ENCODE results near the gene MYRIP.

The MYRIP gene

DNA sequence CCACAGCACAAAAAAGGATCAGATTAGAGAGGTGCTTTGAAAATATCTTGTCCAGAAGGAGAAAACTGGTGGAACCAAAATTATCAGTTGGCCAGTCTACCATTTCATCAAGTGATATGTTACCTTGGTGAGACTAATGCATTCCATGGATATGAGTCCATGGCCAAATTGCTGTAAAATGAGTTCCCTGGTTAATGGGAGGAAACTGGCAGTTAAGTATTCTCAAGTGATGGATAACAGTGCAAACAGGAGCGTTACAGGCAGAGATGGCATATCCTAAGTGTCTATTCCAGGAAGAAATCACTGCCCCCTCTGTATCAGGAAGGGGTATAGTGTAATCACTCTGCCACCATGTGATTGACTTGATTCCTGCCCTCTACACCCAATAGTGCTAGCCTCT lies 34.0 kb downstream of the MYRIP start:
- Histone ChIP-seq H4K91ac (ENCODE audit: low read depth, low read length, poor library complexity) (no peak overlapping the region), H2BK12ac (ENCODE audit: low read length) (no peak overlapping the region), H3K23ac (ENCODE audit: low read depth, low read length, poor library complexity) (no peak overlapping the region), H3K79me1 (ENCODE audit: low read depth, low read length) (no peaks in the 10 kb centered on the region), H3K14ac (ENCODE audit: low read length) (no peak overlapping the region), H3K4me1 (ENCODE audit: control insufficient read depth in 2 of 2, insufficient read depth in 1 of 2, low read depth in 1 of 2, low read length in 2 of 2) (no peaks in the 10 kb centered on the region), H3K27me3 (ENCODE audit: control insufficient read depth in 3 of 3, insufficient read depth in 3 of 3, low read depth in 1 of 3, low read length in 3 of 3) (no peaks in the 10 kb centered on the region), H2AFZ (ENCODE audit: low read length) (no peak overlapping the region), H3K4me3 (ENCODE audit: low read length in 2 of 2) (no peak overlapping the region), H3K27ac (replicated peaks; ENCODE audit: low read length) (no peak overlapping the region), H2AK5ac (ENCODE audit: low read depth, low read length) (no peak overlapping the region), H2BK5ac (ENCODE audit: low read length) (no peak overlapping the region), H3K4me2 (ENCODE audit: insufficient read depth, low read length, poor library complexity, severe bottlenecking) (no peak overlapping the region), H3K36me3 (replicated peaks in 1 of 2; ENCODE audit: control insufficient read depth in 2 of 2, insufficient read depth in 2 of 2, low read length in 2 of 2) (no peaks in the 10 kb centered on the region), H3K9ac (ENCODE audit: low read depth, low read length, poor library complexity) (no peak overlapping the region), H4K8ac (ENCODE audit: low read depth, low read length) (no peak overlapping the region), H3K18ac (ENCODE audit: low read length) (no peak overlapping the region), H2BK15ac (ENCODE audit: low read length) (no peak overlapping the region), H2BK120ac (ENCODE audit: low read depth, low read length) (no peak overlapping the region), H3K9me3 (replicated peaks in 1 of 2; ENCODE audit: control insufficient read depth in 2 of 2, insufficient read depth in 1 of 2, low read depth in 1 of 2, low read length in 2 of 2) (no peaks in the 10 kb centered on the region), H3K4ac (ENCODE audit: low read length) (no peak overlapping the region)
- no CpG with 5 or more reads among the region's 1 CpG for WGBS, 2 donors (ENCODE audit: extremely low coverage in 2 of 2, insufficient read length in 2 of 2, insufficient replicate concordance in 1 of 2)
- DNase-seq (ENCODE audit: low spot score), result no peak

DNA sequence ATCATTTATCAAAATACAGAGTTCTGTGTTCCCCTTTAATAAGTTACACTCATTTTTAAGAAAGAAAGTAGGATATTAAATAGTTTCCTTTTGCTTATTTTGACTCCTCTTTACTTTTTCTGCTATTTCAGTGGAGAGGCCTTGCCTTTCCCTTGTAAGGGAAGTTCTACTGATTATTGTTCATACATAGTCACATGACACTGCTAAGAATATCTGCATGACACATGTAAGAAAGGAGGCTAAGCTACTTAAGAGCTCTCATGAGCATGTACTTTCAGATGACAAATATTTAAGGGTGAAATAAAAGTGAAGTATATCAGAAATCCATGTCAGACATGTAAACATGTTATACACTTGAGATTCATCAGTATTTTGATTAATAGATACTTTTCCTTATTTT lies 39.0 kb downstream of the MYRIP start:
- Histone ChIP-seq H3K4me2 (ENCODE audit: insufficient read depth, low read length, poor library complexity, severe bottlenecking) (no peak overlapping the region), H4K8ac (ENCODE audit: low read depth, low read length) (no peak overlapping the region), H3K27me3 (ENCODE audit: control insufficient read depth in 3 of 3, insufficient read depth in 3 of 3, low read depth in 1 of 3, low read length in 3 of 3) (no peaks in the 10 kb centered on the region), H3K27ac (replicated peaks; ENCODE audit: low read length) (no peak overlapping the region), H2BK5ac (ENCODE audit: low read length) (no peak overlapping the region), H2AK5ac (ENCODE audit: low read depth, low read length) (no peak overlapping the region), H2BK120ac (ENCODE audit: low read depth, low read length) (no peak overlapping the region), H3K14ac (ENCODE audit: low read length) (no peak overlapping the region), H2BK15ac (ENCODE audit: low read length) (no peak overlapping the region), H3K4me1 (ENCODE audit: control insufficient read depth in 2 of 2, insufficient read depth in 1 of 2, low read depth in 1 of 2, low read length in 2 of 2) (no peaks in the 10 kb centered on the region), H2BK12ac (ENCODE audit: low read length) (no peak overlapping the region), H3K79me1 (ENCODE audit: low read depth, low read length) (no peaks in the 10 kb centered on the region), H2AFZ (ENCODE audit: low read length) (no peak overlapping the region), H3K18ac (ENCODE audit: low read length) (no peak overlapping the region), H3K4ac (ENCODE audit: low read length) (no peak overlapping the region), H4K91ac (ENCODE audit: low read depth, low read length, poor library complexity) (no peak overlapping the region), H3K36me3 (replicated peaks in 1 of 2; ENCODE audit: control insufficient read depth in 2 of 2, insufficient read depth in 2 of 2, low read length in 2 of 2) (no peaks in the 10 kb centered on the region), H3K23ac (ENCODE audit: low read depth, low read length, poor library complexity) (no peak overlapping the region), H3K4me3 (ENCODE audit: low read length in 2 of 2) (no peak overlapping the region), H3K9ac (ENCODE audit: low read depth, low read length, poor library complexity) (no peak overlapping the region), H3K9me3 (replicated peaks in 1 of 2; ENCODE audit: control insufficient read depth in 2 of 2, insufficient read depth in 1 of 2, low read depth in 1 of 2, low read length in 2 of 2) (no peaks in the 10 kb centered on the region)
- no peak for DNase-seq (ENCODE audit: low spot score)

DNA sequence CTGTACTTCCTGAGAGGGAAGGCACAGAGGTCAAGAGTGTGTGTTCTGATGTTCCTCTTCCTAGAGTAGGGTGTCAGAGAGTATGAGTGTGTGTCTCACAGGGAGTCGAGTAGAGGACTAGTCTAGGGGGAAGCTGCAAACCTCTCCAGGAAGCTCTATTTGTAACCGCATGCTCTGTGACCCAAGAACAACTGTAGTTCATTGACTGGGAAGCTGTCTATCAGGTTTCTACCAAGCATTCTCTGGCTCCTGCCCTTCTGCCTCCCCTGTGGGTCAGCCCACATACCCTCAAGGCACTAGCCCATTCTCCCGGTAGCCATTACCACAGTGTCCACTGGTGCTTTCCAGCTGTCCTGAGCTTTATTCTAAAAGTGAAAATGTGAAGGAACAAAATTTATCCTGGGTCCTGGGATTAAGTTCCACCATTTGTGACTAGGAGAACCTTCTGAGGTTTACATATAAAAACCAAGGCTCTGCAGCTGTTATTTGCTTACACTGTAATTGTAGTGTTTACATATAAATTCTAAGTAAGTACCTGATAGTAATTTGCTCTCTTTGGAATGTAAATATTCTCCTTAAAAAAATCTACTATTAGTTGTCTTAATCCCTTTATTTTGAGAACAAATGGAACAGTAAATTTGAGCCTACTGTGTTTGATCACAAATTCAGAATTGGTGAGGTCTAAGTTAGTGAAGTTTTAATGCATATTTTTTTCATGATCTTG lies 40.7 kb downstream of the MYRIP start:
- H3K23ac ChIP-seq (ENCODE audit: low read depth, low read length, poor library complexity), result no peak overlapping the region
- no peak overlapping the region for H2BK5ac ChIP-seq (ENCODE audit: low read length)
- no peak overlapping the region for H2AFZ ChIP-seq (ENCODE audit: low read length)
- no peaks in the 10 kb centered on the region for H3K79me1 ChIP-seq (ENCODE audit: low read depth, low read length)
- no peak overlapping the region for H3K4me2 ChIP-seq (ENCODE audit: insufficient read depth, low read length, poor library complexity, severe bottlenecking)
- H3K27ac ChIP-seq (replicated peaks; ENCODE audit: low read length), result no peak overlapping the region
- no peak overlapping the region for H3K18ac ChIP-seq (ENCODE audit: low read length)
- H2AK5ac ChIP-seq (ENCODE audit: low read depth, low read length), result no peak overlapping the region
- H3K4ac ChIP-seq (ENCODE audit: low read length), result no peak overlapping the region
- WGBS, 2 donors (ENCODE audit: extremely low coverage in 2 of 2, insufficient read length in 2 of 2, insufficient replicate concordance in 1 of 2), result no CpG with 5 or more reads among the region's 3 CpGs
- H3K4me1 ChIP-seq (ENCODE audit: control insufficient read depth in 2 of 2, insufficient read depth in 1 of 2, low read depth in 1 of 2, low read length in 2 of 2), result no peaks in the 10 kb centered on the region
- H4K8ac ChIP-seq (ENCODE audit: low read depth, low read length), result no peak overlapping the region
- H2BK12ac ChIP-seq (ENCODE audit: low read length), result no peak overlapping the region
- H3K9ac ChIP-seq (ENCODE audit: low read depth, low read length, poor library complexity), result no peak overlapping the region
- H3K4me3 ChIP-seq (ENCODE audit: low read length in 2 of 2), result no peak overlapping the region
- no peaks in the 10 kb centered on the region for H3K36me3 ChIP-seq (replicated peaks in 1 of 2; ENCODE audit: control insufficient read depth in 2 of 2, insufficient read depth in 2 of 2, low read length in 2 of 2)
- no peak overlapping the region for H2BK120ac ChIP-seq (ENCODE audit: low read depth, low read length)
- no peak overlapping the region for H4K91ac ChIP-seq (ENCODE audit: low read depth, low read length, poor library complexity)
- no peak overlapping the region for H3K14ac ChIP-seq (ENCODE audit: low read length)
- H3K27me3 ChIP-seq (ENCODE audit: control insufficient read depth in 3 of 3, insufficient read depth in 3 of 3, low read depth in 1 of 3, low read length in 3 of 3), result no peaks in the 10 kb centered on the region
- no peak for DNase-seq (ENCODE audit: low spot score)
- no peak overlapping the region for H2BK15ac ChIP-seq (ENCODE audit: low read length)
- H3K9me3 ChIP-seq (replicated peaks in 1 of 2; ENCODE audit: control insufficient read depth in 2 of 2, insufficient read depth in 1 of 2, low read depth in 1 of 2, low read length in 2 of 2), result no peaks in the 10 kb centered on the region

DNA sequence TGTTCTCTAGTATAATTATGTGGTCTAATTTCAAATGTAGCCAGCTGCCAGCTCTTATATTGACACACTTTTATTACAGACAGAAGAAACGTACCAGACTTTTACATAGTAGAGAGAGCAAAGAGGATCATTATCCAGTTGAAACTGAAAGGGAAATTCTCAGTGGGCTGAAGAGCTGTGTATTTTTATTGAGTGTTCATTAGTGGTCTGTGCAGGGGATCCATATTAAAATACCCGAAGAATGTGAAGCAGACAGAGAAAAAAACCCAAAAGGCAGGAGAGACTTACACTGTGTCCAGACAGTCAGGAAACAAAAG lies 41.3 kb downstream of the MYRIP start:
- Histone ChIP-seq H3K79me1 (ENCODE audit: low read depth, low read length) (no peaks in the 10 kb centered on the region), H2BK120ac (ENCODE audit: low read depth, low read length) (no peak overlapping the region), H3K18ac (ENCODE audit: low read length) (no peak overlapping the region), H3K23ac (ENCODE audit: low read depth, low read length, poor library complexity) (no peak overlapping the region), H3K14ac (ENCODE audit: low read length) (no peak overlapping the region), H3K27ac (replicated peaks; ENCODE audit: low read length) (no peak overlapping the region), H3K27me3 (ENCODE audit: control insufficient read depth in 3 of 3, insufficient read depth in 3 of 3, low read depth in 1 of 3, low read length in 3 of 3) (no peaks in the 10 kb centered on the region), H2BK12ac (ENCODE audit: low read length) (no peak overlapping the region), H4K91ac (ENCODE audit: low read depth, low read length, poor library complexity) (no peak overlapping the region), H2AFZ (ENCODE audit: low read length) (no peak overlapping the region), H2BK15ac (ENCODE audit: low read length) (no peak overlapping the region), H3K4ac (ENCODE audit: low read length) (no peak overlapping the region), H3K4me2 (ENCODE audit: insufficient read depth, low read length, poor library complexity, severe bottlenecking) (no peak overlapping the region), H3K9ac (ENCODE audit: low read depth, low read length, poor library complexity) (no peak overlapping the region), H4K8ac (ENCODE audit: low read depth, low read length) (no peak overlapping the region), H2AK5ac (ENCODE audit: low read depth, low read length) (no peak overlapping the region), H3K9me3 (replicated peaks in 1 of 2; ENCODE audit: control insufficient read depth in 2 of 2, insufficient read depth in 1 of 2, low read depth in 1 of 2, low read length in 2 of 2) (no peaks in the 10 kb centered on the region), H2BK5ac (ENCODE audit: low read length) (no peak overlapping the region), H3K36me3 (replicated peaks in 1 of 2; ENCODE audit: control insufficient read depth in 2 of 2, insufficient read depth in 2 of 2, low read length in 2 of 2) (no peaks in the 10 kb centered on the region), H3K4me1 (ENCODE audit: control insufficient read depth in 2 of 2, insufficient read depth in 1 of 2, low read depth in 1 of 2, low read length in 2 of 2) (no peaks in the 10 kb centered on the region), H3K4me3 (ENCODE audit: low read length in 2 of 2) (no peak overlapping the region)
- no peak for DNase-seq (ENCODE audit: low spot score)
- WGBS, 2 donors (ENCODE audit: extremely low coverage in 2 of 2, insufficient read length in 2 of 2, insufficient replicate concordance in 1 of 2), result no CpG with 5 or more reads among the region's 2 CpGs
